Neural cell (in vitro differentiated cells): ENCODE data around the gene KRTAP4-11. TPM values are rescaled to one million over a fixed set of nuclear protein-coding genes. Genes with fewer than 3 reads are reported as not detected.

Experiments used
- H2AFZ ChIP-seq: fragments of 200-600, 300-800 bp; sonication (generic), shearing (Covaris generic); 2 replicates; pipeline ENCODE4 v1.6.0; 2014; ENCODE audit warnings: low read depth, mild to moderate bottlenecking, antibody characterized with exemption, low read length, moderate library complexity
- H3F3A ChIP-seq: fragments of 200-600 bp; shearing (Covaris generic); 2 replicates; pipeline ENCODE4 v1.6.1; 2016; ENCODE audit warnings: mild to moderate bottlenecking, moderate library complexity, mixed read lengths, antibody characterized with exemption, low read length; ENCODE audit not compliant: insufficient read depth, poor library complexity, severe bottlenecking
- H3K27ac ChIP-seq: fragments of 200-600, 300-800 bp; sonication (generic), shearing (Covaris generic); 2 replicates; pipeline ENCODE4 v1.5.1; 2014; ENCODE audit warnings: mild to moderate bottlenecking, low read length, moderate library complexity
- H3K27me3 ChIP-seq: fragments of 300-800, 200-600 bp; sonication (generic), shearing (Covaris generic); 2 replicates; pipeline ENCODE4 v1.6.0; 2014; ENCODE audit warnings: mild to moderate bottlenecking, low read depth, low read length, moderate library complexity; ENCODE audit not compliant: insufficient read depth
- H3K36me3 ChIP-seq: fragments of 300-800, 200-600 bp; sonication (generic), shearing (Covaris generic); 2 replicates; pipeline ENCODE4 v1.5.1; 2014; ENCODE audit warnings: mild to moderate bottlenecking, antibody characterized with exemption, low read length, moderate library complexity; ENCODE audit not compliant: insufficient read depth
- H3K4me2 ChIP-seq: fragments of 300-800, 200-600 bp; sonication (generic), shearing (Covaris generic); 2 replicates; pipeline ENCODE4 v1.6.0; 2014; ENCODE audit warnings: mild to moderate bottlenecking, low read length
- H3K4me3 ChIP-seq: fragments of 300-800, 200-600 bp; sonication (generic), shearing (Covaris generic); 2 replicates; pipeline ENCODE4 v1.5.1; 2014; ENCODE audit warnings: mild to moderate bottlenecking, low read length, moderate library complexity
- H3K79me2 ChIP-seq: fragments of 200-600 bp; shearing (Covaris generic); replicated peaks from 2 replicates; pipeline ENCODE4 v1.6.0; 2014; ENCODE audit warnings: mild to moderate bottlenecking, low read length, moderate library complexity; ENCODE audit not compliant: insufficient read depth
- H3K9ac ChIP-seq: fragments of 300-800, 200-600 bp; sonication (generic), shearing (Covaris generic); 2 replicates; pipeline ENCODE4 v1.6.1; 2016; ENCODE audit warnings: mild to moderate bottlenecking, low read length, mixed read lengths
- H3K9me2 ChIP-seq: fragments of 200-600 bp; shearing (Covaris generic); 2 replicates; pipeline ENCODE4 v1.6.1; 2016; ENCODE audit warnings: mild to moderate bottlenecking, low read length, mixed read lengths; ENCODE audit not compliant: insufficient read depth
- H3K9me3 ChIP-seq: fragments of 200-600, 300-800 bp; sonication (generic), shearing (Covaris generic); 2 replicates; pipeline ENCODE4 v1.6.1; 2016; ENCODE audit warnings: mild to moderate bottlenecking, mixed run types, low read length, moderate library complexity, mixed read lengths
- H4K20me1 ChIP-seq: fragments of 200-600 bp; shearing (Covaris generic); 2 replicates; pipeline ENCODE4 v1.6.1; 2016; ENCODE audit warnings: mild to moderate bottlenecking, mixed run types; ENCODE audit not compliant: insufficient read depth
- EP300 ChIP-seq: fragments of 450-650 bp; conservative IDR thresholded peaks from 2 replicates; pipeline ENCODE4 v1.6.1; 2014; ENCODE audit warnings: antibody characterized with exemption, mild to moderate bottlenecking, moderate library complexity; ENCODE audit not compliant: poor library complexity, severe bottlenecking
- EZH2 ChIP-seq: fragments of 200-600, 300-800 bp; shearing (Covaris generic), sonication (generic); IDR thresholded peaks from 2 replicates; pipeline ENCODE4 v1.6.1; 2014; ENCODE audit warnings: antibody characterized with exemption, low read length, borderline replicate concordance, mild to moderate bottlenecking; ENCODE audit not compliant: insufficient read depth, poor library complexity, severe bottlenecking
- MXI1 ChIP-seq: fragments of 450-650 bp; conservative IDR thresholded peaks from 2 replicates; pipeline ENCODE4 v1.6.1; 2014; ENCODE audit warnings: antibody characterized with exemption, mild to moderate bottlenecking; ENCODE audit not compliant: poor library complexity, severe bottlenecking
- POLR2AphosphoS5 ChIP-seq: IDR thresholded peaks from 2 replicates; pipeline ENCODE4 v1.6.1; 2012
- RAD21 ChIP-seq: fragments of 450-650 bp; conservative IDR thresholded peaks from 2 replicates; pipeline ENCODE4 v1.6.1; 2014; ENCODE audit warnings: antibody characterized with exemption, mild to moderate bottlenecking, moderate library complexity
- SMC3 ChIP-seq: fragments of 450-650 bp; conservative IDR thresholded peaks from 2 replicates; pipeline ENCODE4 v1.6.1; 2014; ENCODE audit warnings: antibody characterized with exemption, mild to moderate bottlenecking, moderate library complexity; ENCODE audit not compliant: poor library complexity
- TAF1 ChIP-seq: IDR thresholded peaks from 2 replicates; pipeline ENCODE4 v1.6.1; 2012; ENCODE audit warnings: low read depth
- polyA plus RNA-seq: library from polyadenylated mRNA; depleted of rRNA; stranded (reverse); fragments of >200 nt; gene quantifications from 2 replicates; pipeline ENCODE4 v1.2.3, GENCODE V29; 2014
- TF ChIP-seq, protein P1 (sequence below): fragments of 450-650 bp; IDR thresholded peaks from 2 replicates; pipeline ENCODE4 v1.5.1; 2014; ENCODE audit warnings: antibody characterized with exemption, mild to moderate bottlenecking, moderate library complexity; ENCODE audit not compliant: poor library complexity, severe bottlenecking
- TF ChIP-seq, protein P2 (sequence below): IDR thresholded peaks from 2 replicates; pipeline ENCODE4 v1.6.1; 2012; ENCODE audit warnings: borderline replicate concordance

KRTAP4-11 gene
- polyA plus RNA-seq, 1 donor from 2014 or later: not detected

DNA sequence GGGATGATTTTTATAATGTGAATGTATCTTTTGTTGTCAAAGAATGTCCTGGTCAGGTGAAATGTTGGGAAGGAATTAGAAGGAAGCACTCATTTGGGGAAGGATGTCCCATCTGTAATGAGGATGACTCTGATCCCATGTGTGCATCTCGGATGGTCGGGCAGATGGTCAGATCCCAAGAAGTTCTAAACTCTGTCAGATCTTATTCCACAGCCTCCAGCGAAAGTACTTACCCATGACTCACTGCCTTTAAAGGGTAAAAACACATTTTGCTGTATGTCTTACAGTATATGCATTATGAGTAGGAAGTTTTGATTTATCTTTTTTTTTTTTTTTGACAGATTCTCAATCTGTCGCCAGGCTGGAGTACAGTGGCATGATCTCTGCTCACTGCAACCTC lies 548 bp upstream of the KRTAP4-11 start:
- TF ChIP-seq MXI1: no peak
- TF ChIP-seq SMC3: no peak
- no peak for TF ChIP-seq TAF1
- TF ChIP-seq, protein P1, sequence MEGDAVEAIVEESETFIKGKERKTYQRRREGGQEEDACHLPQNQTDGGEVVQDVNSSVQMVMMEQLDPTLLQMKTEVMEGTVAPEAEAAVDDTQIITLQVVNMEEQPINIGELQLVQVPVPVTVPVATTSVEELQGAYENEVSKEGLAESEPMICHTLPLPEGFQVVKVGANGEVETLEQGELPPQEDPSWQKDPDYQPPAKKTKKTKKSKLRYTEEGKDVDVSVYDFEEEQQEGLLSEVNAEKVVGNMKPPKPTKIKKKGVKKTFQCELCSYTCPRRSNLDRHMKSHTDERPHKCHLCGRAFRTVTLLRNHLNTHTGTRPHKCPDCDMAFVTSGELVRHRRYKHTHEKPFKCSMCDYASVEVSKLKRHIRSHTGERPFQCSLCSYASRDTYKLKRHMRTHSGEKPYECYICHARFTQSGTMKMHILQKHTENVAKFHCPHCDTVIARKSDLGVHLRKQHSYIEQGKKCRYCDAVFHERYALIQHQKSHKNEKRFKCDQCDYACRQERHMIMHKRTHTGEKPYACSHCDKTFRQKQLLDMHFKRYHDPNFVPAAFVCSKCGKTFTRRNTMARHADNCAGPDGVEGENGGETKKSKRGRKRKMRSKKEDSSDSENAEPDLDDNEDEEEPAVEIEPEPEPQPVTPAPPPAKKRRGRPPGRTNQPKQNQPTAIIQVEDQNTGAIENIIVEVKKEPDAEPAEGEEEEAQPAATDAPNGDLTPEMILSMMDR: no peak
- no peak for TF ChIP-seq EZH2
- no peak for TF ChIP-seq EP300
- TF ChIP-seq, protein P2, sequence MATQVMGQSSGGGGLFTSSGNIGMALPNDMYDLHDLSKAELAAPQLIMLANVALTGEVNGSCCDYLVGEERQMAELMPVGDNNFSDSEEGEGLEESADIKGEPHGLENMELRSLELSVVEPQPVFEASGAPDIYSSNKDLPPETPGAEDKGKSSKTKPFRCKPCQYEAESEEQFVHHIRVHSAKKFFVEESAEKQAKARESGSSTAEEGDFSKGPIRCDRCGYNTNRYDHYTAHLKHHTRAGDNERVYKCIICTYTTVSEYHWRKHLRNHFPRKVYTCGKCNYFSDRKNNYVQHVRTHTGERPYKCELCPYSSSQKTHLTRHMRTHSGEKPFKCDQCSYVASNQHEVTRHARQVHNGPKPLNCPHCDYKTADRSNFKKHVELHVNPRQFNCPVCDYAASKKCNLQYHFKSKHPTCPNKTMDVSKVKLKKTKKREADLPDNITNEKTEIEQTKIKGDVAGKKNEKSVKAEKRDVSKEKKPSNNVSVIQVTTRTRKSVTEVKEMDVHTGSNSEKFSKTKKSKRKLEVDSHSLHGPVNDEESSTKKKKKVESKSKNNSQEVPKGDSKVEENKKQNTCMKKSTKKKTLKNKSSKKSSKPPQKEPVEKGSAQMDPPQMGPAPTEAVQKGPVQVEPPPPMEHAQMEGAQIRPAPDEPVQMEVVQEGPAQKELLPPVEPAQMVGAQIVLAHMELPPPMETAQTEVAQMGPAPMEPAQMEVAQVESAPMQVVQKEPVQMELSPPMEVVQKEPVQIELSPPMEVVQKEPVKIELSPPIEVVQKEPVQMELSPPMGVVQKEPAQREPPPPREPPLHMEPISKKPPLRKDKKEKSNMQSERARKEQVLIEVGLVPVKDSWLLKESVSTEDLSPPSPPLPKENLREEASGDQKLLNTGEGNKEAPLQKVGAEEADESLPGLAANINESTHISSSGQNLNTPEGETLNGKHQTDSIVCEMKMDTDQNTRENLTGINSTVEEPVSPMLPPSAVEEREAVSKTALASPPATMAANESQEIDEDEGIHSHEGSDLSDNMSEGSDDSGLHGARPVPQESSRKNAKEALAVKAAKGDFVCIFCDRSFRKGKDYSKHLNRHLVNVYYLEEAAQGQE: no peak
- no peak for TF ChIP-seq POLR2AphosphoS5
- TF ChIP-seq RAD21: no peak
- Histone ChIP-seq H3K27me3 (no peaks in the 10 kb centered on the region), H2AFZ (no peak overlapping the region), H3K36me3 (no peaks in the 10 kb centered on the region), H3K4me2 (no peak overlapping the region), H3F3A (no peaks in the 10 kb centered on the region), H3K4me3 (no peak overlapping the region), H3K9ac (no peak overlapping the region), H3K9me2 (no peaks in the 10 kb centered on the region), H3K9me3 (no peaks in the 10 kb centered on the region), H3K27ac (no peak overlapping the region), H3K79me2 (no peaks in the 10 kb centered on the region), H4K20me1 (no peaks in the 10 kb centered on the region)

DNA sequence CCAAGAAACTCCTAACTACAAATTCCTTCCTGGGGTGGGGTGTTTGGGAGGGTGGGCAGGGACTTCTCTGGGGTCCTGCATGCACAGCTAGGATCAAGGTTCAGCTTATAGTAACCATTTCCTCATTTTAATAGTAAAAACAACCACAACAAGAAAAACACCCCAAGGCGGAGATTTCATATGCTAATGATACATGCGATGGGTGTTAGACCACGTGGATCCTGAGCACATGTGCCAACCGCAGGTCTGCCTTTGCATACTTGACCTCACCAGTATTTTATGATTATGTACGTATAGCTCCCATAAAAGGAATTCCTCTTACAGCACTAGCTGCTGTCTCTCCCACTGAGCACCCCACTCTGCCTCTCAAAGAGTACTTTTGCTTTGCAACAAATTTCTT lies 1.9 kb downstream of the KRTAP4-11 start:
- no peak overlapping the region for H3K4me2 ChIP-seq
- no peaks in the 10 kb centered on the region for H3K9me2 ChIP-seq
- no peak overlapping the region for H2AFZ ChIP-seq
- no peaks in the 10 kb centered on the region for H3K9me3 ChIP-seq
- H3K36me3 ChIP-seq: no peaks in the 10 kb centered on the region
- no peak overlapping the region for H3K9ac ChIP-seq
- H3K4me3 ChIP-seq: no peak overlapping the region
- H4K20me1 ChIP-seq: no peaks in the 10 kb centered on the region
- TF ChIP-seq EZH2: no peak
- TF ChIP-seq RAD21: no peak
- no peak for TF ChIP-seq MXI1
- no peak for TF ChIP-seq POLR2AphosphoS5
- no peak for TF ChIP-seq EP300
- TF ChIP-seq SMC3: no peak
- no peak for TF ChIP-seq TAF1
- TF ChIP-seq, protein P2: no peak
- TF ChIP-seq, protein P1: no peak
- H3K79me2 ChIP-seq: no peaks in the 10 kb centered on the region
- H3F3A ChIP-seq: no peaks in the 10 kb centered on the region
- no peaks in the 10 kb centered on the region for H3K27me3 ChIP-seq
- H3K27ac ChIP-seq: no peak overlapping the region
